ENCODE results near the gene DCDC1. TPM values are rescaled to one million over a fixed set of nuclear protein-coding genes. Genes with fewer than 3 reads are reported as not detected.
"Not testable (repeated sequence)": the region's sequence is repeated elsewhere in the genome, so short reads cannot be mapped to it uniquely, and the experiment has no call there.

Gene DCDC1
- total and polyA plus RNA-seq, 2 experiments from 2014 or later: 1.1 TPM; not detected in 1

- DNase-seq (ENCODE audit: low read depth in 1 of 2, low spot score in 1 of 2): peak; percentile 61 to 66
- no peak overlapping the region for H3K27ac ChIP-seq
- TF ChIP-seq, protein P1, sequence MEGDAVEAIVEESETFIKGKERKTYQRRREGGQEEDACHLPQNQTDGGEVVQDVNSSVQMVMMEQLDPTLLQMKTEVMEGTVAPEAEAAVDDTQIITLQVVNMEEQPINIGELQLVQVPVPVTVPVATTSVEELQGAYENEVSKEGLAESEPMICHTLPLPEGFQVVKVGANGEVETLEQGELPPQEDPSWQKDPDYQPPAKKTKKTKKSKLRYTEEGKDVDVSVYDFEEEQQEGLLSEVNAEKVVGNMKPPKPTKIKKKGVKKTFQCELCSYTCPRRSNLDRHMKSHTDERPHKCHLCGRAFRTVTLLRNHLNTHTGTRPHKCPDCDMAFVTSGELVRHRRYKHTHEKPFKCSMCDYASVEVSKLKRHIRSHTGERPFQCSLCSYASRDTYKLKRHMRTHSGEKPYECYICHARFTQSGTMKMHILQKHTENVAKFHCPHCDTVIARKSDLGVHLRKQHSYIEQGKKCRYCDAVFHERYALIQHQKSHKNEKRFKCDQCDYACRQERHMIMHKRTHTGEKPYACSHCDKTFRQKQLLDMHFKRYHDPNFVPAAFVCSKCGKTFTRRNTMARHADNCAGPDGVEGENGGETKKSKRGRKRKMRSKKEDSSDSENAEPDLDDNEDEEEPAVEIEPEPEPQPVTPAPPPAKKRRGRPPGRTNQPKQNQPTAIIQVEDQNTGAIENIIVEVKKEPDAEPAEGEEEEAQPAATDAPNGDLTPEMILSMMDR (IDR thresholded peaks at IDR 0.05; ENCODE audit: low read depth, low read length): peak; percentile 47
Measured at GRCh38 chr11:30960387-30960992, 409.0 kb downstream of the DCDC1 start.

GRCh38 chr11:30956751-30957150 lies 412.8 kb downstream of the DCDC1 start:
- Histone ChIP-seq H3K27ac (no peak overlapping the region), H3K27me3 (peaks cover 3% of the 10 kb centered on the region), H3K36me3 (no peaks in the 10 kb centered on the region), H3K9me3 (ENCODE audit: low read depth) (no peaks in the 10 kb centered on the region), H3K4me1 (ENCODE audit: low read depth) (no peaks in the 10 kb centered on the region), H3K4me3 (no peak overlapping the region)
- DNase-seq (ENCODE audit: low read depth in 1 of 2, low spot score in 1 of 2): no peak
- TF ChIP-seq, protein P1 (IDR thresholded peaks at IDR 0.05; ENCODE audit: low read depth, low read length): no peak

More at GRCh38 chr11:30960387-30960992, 409.0 kb downstream of the DCDC1 start:
- H3K27me3 ChIP-seq: peaks cover 3% of the 10 kb centered on the region
- H3K4me1 ChIP-seq (ENCODE audit: low read depth): no peaks in the 10 kb centered on the region
- H3K36me3 ChIP-seq: no peaks in the 10 kb centered on the region
- H3K9me3 ChIP-seq (ENCODE audit: low read depth): no peaks in the 10 kb centered on the region
- H3K4me3 ChIP-seq: no peak overlapping the region

- no peaks in the 10 kb centered on the region for H3K36me3 ChIP-seq
- H3K4me3 ChIP-seq: no peak overlapping the region
- no peak for DNase-seq (ENCODE audit: low read depth in 1 of 2, low spot score in 1 of 2)
- TF ChIP-seq, protein P1 (IDR thresholded peaks at IDR 0.05; ENCODE audit: low read depth, low read length): no peak
- H3K9me3 ChIP-seq (ENCODE audit: low read depth): no peaks in the 10 kb centered on the region
- H3K4me1 ChIP-seq (ENCODE audit: low read depth): no peaks in the 10 kb centered on the region
- no peaks in the 10 kb centered on the region for H3K27me3 ChIP-seq
- no peak overlapping the region for H3K27ac ChIP-seq
Measured at GRCh38 chr11:30949838-30950237, 419.7 kb downstream of the DCDC1 start.

- not testable (repeated sequence) for H3K36me3 ChIP-seq; DNase-seq (ENCODE audit: low read depth in 1 of 2, low spot score in 1 of 2); H3K4me1 ChIP-seq (ENCODE audit: low read depth); H3K27me3 ChIP-seq; H3K4me3 ChIP-seq; H3K9me3 ChIP-seq (ENCODE audit: low read depth); H3K27ac ChIP-seq
Measured at GRCh38 chr11:30947715-30948114, 421.8 kb downstream of the DCDC1 start.

GRCh38 chr11:30938810-30939209 lies 430.7 kb downstream of the DCDC1 start:
- TF ChIP-seq, protein P1 (IDR thresholded peaks at IDR 0.05; ENCODE audit: low read depth, low read length): no peak
- Histone ChIP-seq H3K4me3 (no peak overlapping the region), H3K4me1 (ENCODE audit: low read depth) (peaks cover 9% of the 10 kb centered on the region), H3K27me3 (no peaks in the 10 kb centered on the region), H3K36me3 (no peaks in the 10 kb centered on the region), H3K27ac (no peak overlapping the region), H3K9me3 (ENCODE audit: low read depth) (no peaks in the 10 kb centered on the region)
- DNase-seq (ENCODE audit: low read depth in 1 of 2, low spot score in 1 of 2): peak in 1 of 2 donors; percentile 14

GRCh38 chr11:30938171-30938570 lies 431.4 kb downstream of the DCDC1 start:
- TF ChIP-seq, protein P1 (IDR thresholded peaks at IDR 0.05; ENCODE audit: low read depth, low read length): no peak
- H3K27me3 ChIP-seq: no peaks in the 10 kb centered on the region
- H3K36me3 ChIP-seq: no peaks in the 10 kb centered on the region
- DNase-seq (ENCODE audit: low read depth in 1 of 2, low spot score in 1 of 2): peak in 1 of 2 donors; percentile 28
- peak overlapping the region; percentile 48 for H3K27ac ChIP-seq
- H3K4me1 ChIP-seq (ENCODE audit: low read depth): peaks cover 9% of the 10 kb centered on the region
- H3K4me3 ChIP-seq: no peak overlapping the region
- no peaks in the 10 kb centered on the region for H3K9me3 ChIP-seq (ENCODE audit: low read depth)
